ENCODE measurements around the gene XAGE3.
"Not testable (repeated sequence)": the region's sequence is repeated elsewhere in the genome, so short reads cannot be mapped to it uniquely, and the experiment has no call there.

Gene XAGE3

DNA sequence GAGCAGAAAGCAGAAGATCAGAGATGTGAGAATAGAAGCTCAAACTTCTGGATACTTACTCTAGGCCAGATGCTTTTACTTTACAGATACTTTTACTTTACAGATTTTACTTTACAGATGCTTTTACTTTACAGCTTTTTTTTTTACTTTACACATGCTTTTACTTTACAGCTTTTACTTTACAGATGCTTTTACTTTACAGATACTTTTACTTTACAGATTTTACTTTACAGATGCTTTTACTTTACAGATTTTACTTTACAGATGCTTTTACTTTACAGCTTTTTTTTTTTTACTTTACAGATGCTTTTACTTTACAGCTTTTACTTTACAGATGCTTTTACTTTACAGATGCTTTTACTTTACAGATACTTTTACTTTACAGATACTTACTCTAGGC lies 5.9 kb upstream of the XAGE3 start:
- H3K4me1 Mint-ChIP-seq; H3K9me3 Mint-ChIP-seq; ATAC-seq; H3K27me3 Mint-ChIP-seq; H3K27ac Mint-ChIP-seq; H3K4me3 Mint-ChIP-seq; H3K36me3 Mint-ChIP-seq (ENCODE audit: low read depth); DNase-seq: not testable (repeated sequence)

DNA sequence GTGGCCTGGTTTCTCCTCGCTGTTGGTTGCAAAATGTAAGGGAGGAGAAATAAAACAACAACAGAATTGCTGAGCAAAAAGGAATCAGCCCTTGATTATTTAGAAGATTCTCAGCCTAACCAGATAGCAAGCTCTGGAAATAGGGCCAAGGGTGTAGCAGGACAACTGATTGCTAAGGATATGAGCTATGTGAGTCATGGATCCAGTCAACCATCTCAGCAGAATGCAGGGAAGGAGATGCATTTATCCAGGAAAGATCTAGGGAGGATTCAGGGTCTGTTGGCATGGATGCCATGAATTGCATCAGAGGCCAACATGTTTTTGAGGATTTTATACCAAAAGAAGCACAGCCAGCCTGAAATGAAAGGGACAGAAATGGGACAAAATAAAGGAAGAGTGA lies 2.2 kb upstream of the XAGE3 start:
- Mint-ChIP-seq H3K36me3 (ENCODE audit: low read depth) (no peaks in the 10 kb centered on the region), H3K27ac (no peak overlapping the region), H3K4me3 (no peak overlapping the region), H3K9me3 (no peaks in the 10 kb centered on the region), H3K4me1 (no peaks in the 10 kb centered on the region), H3K27me3 (no peaks in the 10 kb centered on the region)
- ATAC-seq (no peak), DNase-seq (no peak)

DNA sequence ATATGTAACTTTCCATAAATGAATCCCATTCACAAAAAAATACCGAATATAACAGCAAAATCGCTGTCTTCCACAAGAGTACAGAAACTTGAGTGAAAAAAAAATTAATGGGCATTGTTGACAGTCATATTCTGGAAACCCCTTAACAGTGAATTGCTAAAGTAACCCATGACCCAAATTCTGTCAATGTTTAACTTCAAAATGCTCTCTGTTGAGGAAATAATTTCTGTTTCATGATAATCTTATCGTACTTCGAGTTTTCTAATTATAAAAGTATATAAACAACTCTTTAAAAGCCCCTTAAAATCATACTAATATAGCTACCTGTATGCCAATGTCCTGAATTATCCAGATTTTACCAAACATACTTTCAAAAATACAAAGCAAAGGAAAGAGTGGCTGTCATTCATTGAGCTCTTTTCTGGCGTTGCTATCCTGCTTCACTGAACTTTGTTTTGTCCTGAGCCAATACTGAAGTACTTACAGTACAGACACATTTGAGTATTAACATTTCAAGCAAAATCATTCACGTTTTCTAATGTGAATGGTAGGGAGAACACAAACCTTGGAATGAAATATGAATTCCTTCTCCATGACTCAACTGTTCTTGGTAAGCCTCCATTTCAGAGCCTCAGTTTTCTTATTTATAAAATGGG lies 2.4 kb downstream of the XAGE3 start:
- H3K9me3 Mint-ChIP-seq = no peaks in the 10 kb centered on the region
- H3K4me3 Mint-ChIP-seq = no peak overlapping the region
- DNase-seq (no peak), ATAC-seq (no peak)
- no peaks in the 10 kb centered on the region for H3K27me3 Mint-ChIP-seq
- no peaks in the 10 kb centered on the region for H3K36me3 Mint-ChIP-seq (ENCODE audit: low read depth)
- H3K27ac Mint-ChIP-seq = no peak overlapping the region
- no peaks in the 10 kb centered on the region for H3K4me1 Mint-ChIP-seq

DNA sequence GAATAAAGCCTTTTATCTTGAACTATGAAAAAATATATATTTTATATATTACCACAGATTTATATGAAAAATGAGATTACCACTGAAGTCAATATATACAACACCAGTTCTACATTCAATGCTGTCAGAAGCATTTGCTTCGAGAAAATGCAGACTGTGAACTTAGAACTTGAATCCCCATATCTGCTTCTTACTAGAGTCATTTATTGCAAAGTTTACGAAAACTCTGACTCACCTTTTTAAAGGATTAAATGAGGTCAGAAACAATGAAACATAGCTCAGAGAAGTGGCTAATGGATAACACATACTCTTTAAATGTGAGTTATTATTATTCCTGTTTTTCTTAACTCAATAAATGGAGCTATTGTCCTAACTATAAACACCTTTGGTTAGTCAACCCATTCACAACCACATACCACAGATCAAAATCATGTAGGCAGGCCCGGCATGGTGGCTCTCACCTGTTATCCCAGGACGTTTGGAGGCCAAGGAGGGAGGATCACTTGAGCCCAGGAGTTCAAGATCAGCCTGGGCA lies 10.8 kb downstream of the XAGE3 start:
- DNase-seq; H3K27me3 Mint-ChIP-seq; H3K27ac Mint-ChIP-seq; H3K4me3 Mint-ChIP-seq; ATAC-seq; H3K36me3 Mint-ChIP-seq (ENCODE audit: low read depth); H3K4me1 Mint-ChIP-seq; H3K9me3 Mint-ChIP-seq: not testable (repeated sequence)

DNA sequence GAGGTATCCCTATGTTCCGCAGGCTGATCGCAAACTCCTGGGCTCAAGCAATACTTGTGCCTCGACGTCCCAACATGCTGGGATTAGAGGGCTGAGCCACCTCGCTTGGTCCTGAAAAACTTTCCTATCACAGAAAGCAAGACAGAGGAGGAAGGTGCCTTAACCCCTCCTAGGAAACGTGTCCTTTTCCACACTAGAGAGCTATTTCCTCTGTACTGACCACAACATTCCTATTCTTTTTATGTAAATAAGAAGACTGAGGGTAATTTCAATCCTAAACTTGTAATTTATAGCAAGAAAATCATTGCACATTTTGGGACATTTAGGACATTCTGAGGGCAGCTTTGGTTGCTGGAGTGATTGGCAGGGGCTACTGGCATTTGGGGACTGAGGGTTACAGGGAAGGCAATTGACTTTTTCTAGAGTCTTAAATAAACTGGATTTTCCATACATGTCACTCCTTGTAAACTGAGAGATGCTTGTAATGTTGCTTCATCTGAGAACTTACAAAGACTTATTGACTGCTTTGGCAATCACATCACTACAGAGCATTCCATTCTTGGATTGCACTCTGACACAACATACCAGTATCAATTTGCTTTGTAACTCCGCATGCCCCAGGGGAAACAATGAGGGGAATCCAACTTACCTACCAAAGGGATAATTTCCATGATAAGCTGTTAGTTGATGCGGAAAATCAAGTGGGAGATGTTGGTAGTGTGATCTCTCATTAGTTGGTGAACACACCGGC lies 15.6 kb downstream of the XAGE3 start:
- Mint-ChIP-seq H3K4me3 (no peak overlapping the region), H3K9me3 (no peaks in the 10 kb centered on the region), H3K36me3 (ENCODE audit: low read depth) (no peaks in the 10 kb centered on the region), H3K4me1 (no peaks in the 10 kb centered on the region), H3K27ac (no peak overlapping the region), H3K27me3 (peaks cover 9% of the 10 kb centered on the region)
- DNase-seq (no peak), ATAC-seq (no peak)

DNA sequence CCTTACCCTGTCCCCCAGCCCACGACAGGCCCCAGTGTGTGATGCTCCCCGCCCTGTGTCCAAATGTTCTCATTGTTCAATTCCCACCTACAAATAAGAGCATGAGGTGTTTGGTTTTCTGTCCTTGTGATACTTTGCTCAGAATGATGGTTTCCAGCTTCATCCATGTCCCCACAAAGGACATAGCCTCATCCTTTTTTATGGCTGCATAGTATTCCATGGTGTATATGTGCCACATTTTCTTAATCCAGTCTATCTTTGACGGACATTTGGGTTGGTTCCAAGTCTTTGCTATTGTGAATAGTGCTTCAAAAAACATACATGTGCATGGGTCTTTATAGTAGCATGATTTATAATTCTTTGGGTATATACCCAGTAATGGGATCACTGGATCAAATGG lies 24.3 kb downstream of the XAGE3 start:
- not testable (repeated sequence) for H3K27ac Mint-ChIP-seq; H3K36me3 Mint-ChIP-seq (ENCODE audit: low read depth); H3K9me3 Mint-ChIP-seq; H3K27me3 Mint-ChIP-seq; ATAC-seq; H3K4me1 Mint-ChIP-seq; DNase-seq; H3K4me3 Mint-ChIP-seq

DNA sequence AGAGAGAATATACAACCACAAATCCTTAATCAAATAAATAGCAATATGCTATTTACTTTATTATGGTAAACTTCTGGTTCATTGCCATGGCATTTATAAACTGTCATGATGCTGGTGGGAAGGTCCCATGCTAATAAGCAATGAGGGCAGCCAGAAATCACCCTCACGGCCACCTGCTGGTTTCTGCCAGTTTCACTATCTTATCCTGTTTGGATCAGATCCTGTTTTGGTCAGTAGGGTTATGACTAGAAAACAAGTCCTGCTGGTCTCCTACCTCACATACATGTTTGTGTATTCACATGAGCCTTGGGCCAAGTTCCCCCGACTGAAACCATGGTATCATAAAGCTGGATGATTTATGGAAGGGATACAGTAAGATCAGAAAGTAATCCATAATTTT lies 28.7 kb downstream of the XAGE3 start:
- Mint-ChIP-seq H3K4me1 (no peaks in the 10 kb centered on the region), H3K36me3 (ENCODE audit: low read depth) (no peaks in the 10 kb centered on the region), H3K4me3 (no peak overlapping the region), H3K27ac (no peak overlapping the region), H3K9me3 (no peaks in the 10 kb centered on the region), H3K27me3 (peaks cover 1% of the 10 kb centered on the region)
- DNase-seq (no peak), ATAC-seq (no peak)

DNA sequence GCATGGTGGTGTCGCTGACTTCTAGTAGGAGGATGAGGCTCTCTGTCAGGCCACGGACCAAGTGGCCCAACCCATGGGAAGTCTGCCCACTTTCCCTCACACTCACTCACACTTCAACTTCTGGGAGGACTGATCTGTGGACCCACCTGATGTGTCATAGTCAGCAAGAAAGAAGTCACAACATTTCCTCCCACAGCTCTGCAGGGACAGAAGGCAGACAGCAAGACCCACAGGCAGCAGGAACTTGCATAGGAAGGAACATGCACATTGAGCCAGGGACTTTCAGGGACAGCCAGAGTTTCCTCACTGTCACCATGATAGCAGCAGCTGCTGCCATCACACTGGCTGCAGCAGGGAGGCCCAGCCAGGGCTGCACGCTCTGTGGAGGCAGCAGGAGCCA lies 37.3 kb downstream of the XAGE3 start:
- Mint-ChIP-seq H3K27me3 (no peaks in the 10 kb centered on the region), H3K36me3 (ENCODE audit: low read depth) (no peaks in the 10 kb centered on the region), H3K4me3 (no peak overlapping the region), H3K4me1 (no peaks in the 10 kb centered on the region), H3K9me3 (no peaks in the 10 kb centered on the region), H3K27ac (no peak overlapping the region)
- ATAC-seq (no peak), DNase-seq (no peak)

DNA sequence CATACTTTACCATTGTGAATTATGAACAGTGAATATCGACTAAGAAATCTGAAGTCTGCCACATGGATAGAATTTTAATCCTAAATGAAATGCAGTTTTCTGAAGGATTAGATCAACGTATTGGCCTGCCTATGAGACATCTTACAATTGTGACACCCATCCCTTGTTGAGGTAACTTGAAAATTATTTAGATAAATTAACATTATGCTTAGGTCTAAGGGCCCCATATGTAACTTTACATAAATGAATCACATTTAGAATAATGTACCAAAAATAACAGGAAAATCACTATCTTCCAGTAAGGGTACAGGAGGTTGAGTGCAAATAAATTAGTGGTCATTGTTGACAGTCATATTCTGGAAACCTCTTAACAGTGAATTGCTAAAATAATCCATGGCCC lies 43.3 kb downstream of the XAGE3 start:
- no peak overlapping the region for H3K27ac Mint-ChIP-seq
- H3K9me3 Mint-ChIP-seq = no peaks in the 10 kb centered on the region
- DNase-seq (no peak), ATAC-seq (no peak)
- no peaks in the 10 kb centered on the region for H3K36me3 Mint-ChIP-seq (ENCODE audit: low read depth)
- H3K4me1 Mint-ChIP-seq = no peaks in the 10 kb centered on the region
- H3K4me3 Mint-ChIP-seq = no peak overlapping the region
- no peaks in the 10 kb centered on the region for H3K27me3 Mint-ChIP-seq

DNA sequence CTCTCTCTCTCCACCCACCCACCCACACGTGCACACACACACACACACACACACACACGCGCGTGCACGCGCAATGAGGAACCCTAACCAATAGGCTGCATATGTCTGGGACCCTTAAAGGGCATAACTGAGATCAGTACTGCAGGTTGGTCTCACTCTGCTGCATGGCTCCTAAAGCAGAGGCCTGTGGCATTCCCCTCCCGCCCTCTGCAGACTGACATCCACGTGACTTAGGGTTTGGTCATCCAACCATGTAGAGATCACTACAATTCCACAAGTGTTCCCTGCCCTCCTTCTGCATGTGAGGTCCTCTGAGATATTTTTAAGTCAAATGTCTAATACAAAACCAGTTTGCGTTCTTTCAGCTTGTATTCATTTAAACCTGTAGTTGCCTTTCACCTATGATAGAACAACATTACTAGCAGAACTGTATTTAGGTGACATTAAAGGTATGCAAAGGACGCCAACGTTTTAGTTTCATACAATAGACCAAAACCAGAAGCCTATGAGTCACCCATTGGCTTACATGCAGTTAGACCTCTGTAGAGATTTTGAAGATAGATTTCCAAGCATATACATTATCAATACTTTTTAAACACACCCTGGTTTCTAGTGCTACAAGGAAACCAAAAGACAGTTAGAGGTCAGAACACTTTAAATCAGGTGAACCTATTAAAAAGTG lies 46.7 kb downstream of the XAGE3 start:
- no peaks in the 10 kb centered on the region for H3K27me3 Mint-ChIP-seq
- no peaks in the 10 kb centered on the region for H3K36me3 Mint-ChIP-seq (ENCODE audit: low read depth)
- DNase-seq (no peak), ATAC-seq (no peak)
- H3K4me1 Mint-ChIP-seq = no peaks in the 10 kb centered on the region
- H3K9me3 Mint-ChIP-seq = no peaks in the 10 kb centered on the region
- no peak overlapping the region for H3K27ac Mint-ChIP-seq
- H3K4me3 Mint-ChIP-seq = no peak overlapping the region

DNA sequence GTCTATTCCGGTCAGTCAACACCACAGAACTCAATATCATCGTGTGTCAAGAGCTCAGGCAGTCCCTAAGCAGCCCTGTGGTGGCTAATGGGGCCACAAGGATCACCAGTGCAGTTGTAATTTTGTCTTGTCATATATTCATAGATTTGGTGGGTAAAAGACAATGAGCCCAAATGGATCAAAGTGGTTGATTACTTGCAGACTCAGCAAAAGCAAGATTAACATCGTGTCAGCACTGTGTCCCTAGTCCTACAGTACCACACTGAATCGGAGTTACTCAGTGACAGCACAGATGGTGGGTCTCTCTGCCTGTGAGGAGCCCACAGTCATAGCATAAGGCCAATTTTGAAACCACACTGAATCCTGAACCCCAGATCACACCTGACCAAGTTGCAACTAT lies 48.1 kb downstream of the XAGE3 start:
- H3K36me3 Mint-ChIP-seq (ENCODE audit: low read depth) = no peaks in the 10 kb centered on the region
- H3K9me3 Mint-ChIP-seq = no peaks in the 10 kb centered on the region
- no peak for ATAC-seq

More for the DNA sequence above, 48.1 kb downstream of the XAGE3 start:
- Mint-ChIP-seq H3K27me3 (no peaks in the 10 kb centered on the region), H3K4me1 (no peaks in the 10 kb centered on the region), H3K27ac (no peak overlapping the region), H3K4me3 (no peak overlapping the region)
- no peak for DNase-seq

Data from activated naive CD8-positive, alpha-beta T cell treated with anti-CD3 and anti-CD28 coated beads, Interleukin-2, amount 50 U/mL, for 24 hours (primary cell).